GM13977 (cell line): ENCODE data around the gene MEGF11.

Source experiments
- DNase-seq: peaks from one replicate; pipeline ENCODE4 v3.0.0; 2012; ENCODE audit warnings: low spot score
- in situ Hi-C: fragments of 300-500 bp; cut with MboI; formaldehyde crosslinking; loops from one replicate; pipeline ENCODE4 v1.12.0; 2022; ENCODE audit warnings: low sequenced_read_pairs, low pct_unique_long_range_greater_than_20kb, mixed read lengths, inconsistent platforms; ENCODE audit not compliant: unreplicated experiment
- TF ChIP-seq, protein P1 (sequence below): IDR thresholded peaks from 2 replicates; pipeline ENCODE4 v1.5.1; 2012; ENCODE audit warnings: mild to moderate bottlenecking, control low read depth; ENCODE audit not compliant: insufficient read depth; ENCODE audit errors: extremely low read depth, missing control alignments

Gene MEGF11

GRCh38 chr15:66126031-66126441 lies 127.5 kb downstream of the MEGF11 start:
- TF ChIP-seq, protein P1, sequence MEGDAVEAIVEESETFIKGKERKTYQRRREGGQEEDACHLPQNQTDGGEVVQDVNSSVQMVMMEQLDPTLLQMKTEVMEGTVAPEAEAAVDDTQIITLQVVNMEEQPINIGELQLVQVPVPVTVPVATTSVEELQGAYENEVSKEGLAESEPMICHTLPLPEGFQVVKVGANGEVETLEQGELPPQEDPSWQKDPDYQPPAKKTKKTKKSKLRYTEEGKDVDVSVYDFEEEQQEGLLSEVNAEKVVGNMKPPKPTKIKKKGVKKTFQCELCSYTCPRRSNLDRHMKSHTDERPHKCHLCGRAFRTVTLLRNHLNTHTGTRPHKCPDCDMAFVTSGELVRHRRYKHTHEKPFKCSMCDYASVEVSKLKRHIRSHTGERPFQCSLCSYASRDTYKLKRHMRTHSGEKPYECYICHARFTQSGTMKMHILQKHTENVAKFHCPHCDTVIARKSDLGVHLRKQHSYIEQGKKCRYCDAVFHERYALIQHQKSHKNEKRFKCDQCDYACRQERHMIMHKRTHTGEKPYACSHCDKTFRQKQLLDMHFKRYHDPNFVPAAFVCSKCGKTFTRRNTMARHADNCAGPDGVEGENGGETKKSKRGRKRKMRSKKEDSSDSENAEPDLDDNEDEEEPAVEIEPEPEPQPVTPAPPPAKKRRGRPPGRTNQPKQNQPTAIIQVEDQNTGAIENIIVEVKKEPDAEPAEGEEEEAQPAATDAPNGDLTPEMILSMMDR, result no peak
- no peak for DNase-seq
- in situ Hi-C loops, result no loop called here

GRCh38 chr15:66124651-66125050 lies 128.9 kb downstream of the MEGF11 start:
- in situ Hi-C loops, result no loop called here
- DNase-seq, result no peak
- TF ChIP-seq, protein P1, result no peak

- no peak for DNase-seq
These were observed 129.8 kb downstream of the MEGF11 start for GRCh38 chr15:66123799-66124198.

DNA sequence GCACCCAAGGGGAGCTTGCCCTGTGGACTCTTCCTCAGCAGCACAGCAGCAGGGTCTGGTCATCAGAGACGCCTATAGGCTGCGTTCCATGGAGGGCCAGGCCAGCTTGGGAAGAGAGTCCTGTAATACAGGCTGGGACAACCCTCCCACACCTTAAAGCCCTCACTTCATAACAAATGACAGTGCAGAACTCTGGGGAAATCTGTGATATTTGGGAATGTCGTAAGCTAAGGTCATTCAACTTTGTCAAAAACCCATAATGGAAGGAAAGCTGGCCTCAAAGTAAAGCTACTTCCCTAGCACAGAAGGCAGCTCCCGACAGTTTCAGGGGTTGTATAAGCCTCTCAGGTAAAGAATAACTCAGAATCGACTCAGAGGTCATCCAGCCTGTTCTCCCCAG lies 133.1 kb downstream of the MEGF11 start:
- in situ Hi-C loops, result no loop called here
- no peak for DNase-seq
- TF ChIP-seq, protein P1, result no peak

More at GRCh38 chr15:66123799-66124198, 129.8 kb downstream of the MEGF11 start:
- TF ChIP-seq, protein P1, result no peak
- in situ Hi-C loops, result no loop called here

DNA sequence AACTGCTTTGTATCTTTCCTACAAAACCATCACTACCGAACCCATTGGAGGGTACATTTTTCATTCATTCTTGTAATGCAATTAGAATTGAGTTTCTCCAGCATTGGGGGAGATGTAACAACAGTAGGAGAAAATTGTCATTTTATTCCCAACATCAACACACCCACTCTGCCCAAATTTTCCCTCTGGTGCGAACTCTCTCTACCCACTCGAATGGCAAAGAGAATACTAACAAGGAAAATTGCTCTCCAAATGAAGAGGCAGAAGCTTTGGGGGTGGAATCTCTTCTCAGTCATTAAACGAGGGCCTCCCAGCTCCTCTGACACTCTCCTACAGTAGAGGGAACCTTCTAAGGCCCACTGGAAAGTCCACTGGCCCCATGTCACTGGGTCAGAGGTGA lies 135.7 kb downstream of the MEGF11 start:
- DNase-seq, result no peak
- in situ Hi-C loops, result no loop called here
- TF ChIP-seq, protein P1, result no peak

DNA sequence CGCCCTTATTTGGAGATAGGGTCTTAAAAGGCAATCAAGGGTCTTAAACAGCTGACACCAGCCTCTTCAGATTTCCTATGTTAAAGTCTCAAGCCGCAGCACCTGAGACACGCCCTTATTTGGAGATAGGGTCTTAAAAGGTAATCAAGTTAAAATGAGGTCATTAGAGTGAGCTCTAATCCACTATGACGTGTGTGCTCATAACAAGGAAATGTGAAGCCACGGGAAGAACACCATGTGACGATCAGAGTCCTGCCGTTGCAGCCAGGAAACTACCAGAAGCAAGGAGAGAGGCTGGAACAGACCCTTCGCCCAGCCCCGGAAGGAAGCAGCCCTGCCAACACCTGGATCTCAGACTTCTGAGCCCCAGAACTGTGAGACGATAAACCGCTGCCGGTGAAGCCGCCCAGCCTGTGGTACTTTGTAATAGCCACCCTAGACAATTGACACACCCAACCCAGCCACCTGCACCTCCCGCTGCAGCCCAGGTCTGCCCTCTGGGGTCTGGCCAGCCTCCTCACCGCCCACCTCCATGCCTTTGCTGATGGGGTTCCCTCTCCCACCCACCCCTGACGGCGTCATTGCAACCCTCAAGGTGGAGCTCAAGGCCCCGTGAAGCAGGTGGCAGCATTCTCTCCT lies 137.9 kb downstream of the MEGF11 start:
- no peak for DNase-seq
- TF ChIP-seq, protein P1, result no peak
- in situ Hi-C loops, result no loop called here

DNA sequence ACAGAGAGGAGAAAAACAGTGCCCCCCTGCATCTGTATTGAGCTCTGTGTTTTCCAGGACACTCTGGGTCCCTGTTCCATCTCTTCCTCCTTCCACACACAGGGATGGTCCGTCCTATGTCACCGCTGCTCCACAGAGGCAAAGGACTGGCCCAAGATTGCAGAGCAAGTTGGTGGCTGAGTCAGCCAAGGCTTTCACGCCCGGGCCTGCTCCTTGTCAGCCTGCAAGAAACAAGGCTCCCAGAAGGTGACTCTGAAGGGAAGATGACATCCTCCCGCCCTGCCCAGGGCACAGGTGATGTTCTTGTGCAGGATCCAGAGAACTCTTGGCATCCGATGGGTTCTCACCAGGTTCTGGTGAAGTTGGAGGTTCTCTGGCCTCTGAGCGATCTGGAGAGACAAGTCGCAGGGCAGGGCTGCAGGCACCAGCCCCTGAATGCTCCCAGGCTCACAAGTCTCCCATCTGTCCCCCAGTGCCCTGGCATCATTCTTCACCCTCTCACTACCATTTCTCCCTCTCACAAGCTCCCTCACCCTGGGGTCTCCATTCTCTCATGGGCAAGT lies 138.6 kb downstream of the MEGF11 start:
- in situ Hi-C loops, result no loop called here
- TF ChIP-seq, protein P1, result no peak
- DNase-seq, result no peak
